Cardiac muscle cell (in vitro differentiated cells and primary cell): Measurements from ENCODE around the gene B4GALT5. TPM values are rescaled to one million over a fixed set of nuclear protein-coding genes. Genes with fewer than 3 reads are reported as not detected.
A peak's percentile ranks its signal among the peaks of the same experiment; 100 is the strongest.
"Not testable (repeated sequence)": the region's sequence is repeated elsewhere in the genome, so short reads cannot be mapped to it uniquely, and the experiment has no call there.

Experiments
- DNase-seq, 2 donors: peaks; one replicate each; pipeline versions ENCODE4 v3.0.0 to v3.0.0-alpha.2; 2010 to 2017; ENCODE audit warnings: low read depth in 1 of 2, low spot score in 1 of 2
- H3K27ac ChIP-seq: fragments of 200-600 bp; sonication (generic); 2 replicates; pipeline ENCODE4 v1.5.1; 2016
- H3K27me3 ChIP-seq: fragments of 200-600 bp; sonication (generic); 2 replicates; pipeline ENCODE4 v1.6.0; 2016; ENCODE audit warnings: control low read depth
- H3K36me3 ChIP-seq: fragments of 200-600 bp; sonication (generic); 2 replicates; pipeline ENCODE4 v1.5.1; 2016; ENCODE audit warnings: control low read depth
- H3K4me1 ChIP-seq: fragments of 200-600 bp; sonication (generic); 2 replicates; pipeline ENCODE4 v1.8.1; 2017; ENCODE audit warnings: low read depth, mild to moderate bottlenecking, mixed run types
- H3K4me3 ChIP-seq: fragments of 200-600 bp; sonication (generic); 2 replicates; pipeline ENCODE4 v1.5.1; 2016; ENCODE audit warnings: mild to moderate bottlenecking
- H3K9me3 ChIP-seq: fragments of 200-600 bp; sonication (generic); 2 replicates; pipeline ENCODE4 v1.5.1; 2017; ENCODE audit warnings: low read depth, mild to moderate bottlenecking, control low read depth
- polyA plus RNA-seq: library from polyadenylated mRNA; unstranded; fragments of >200 nt; fragmentation: Nextera tagmentation; extraction: Ambion mirVana; gene quantifications from 2 replicates; pipeline ENCODE4 v1.2.1, GENCODE V29; 2016
- total RNA-seq: library from RNA; depleted of rRNA; stranded (reverse); fragments of >200 nt; gene quantifications from 2 replicates; pipeline ENCODE4 v1.2.3, GENCODE V29; 2016
- TF ChIP-seq, protein P1 (sequence below): IDR thresholded peaks from 2 replicates; pipeline ENCODE4 v1.5.1; 2012; ENCODE audit warnings: low read depth, mild to moderate bottlenecking, low read length

The B4GALT5 gene, protein sequence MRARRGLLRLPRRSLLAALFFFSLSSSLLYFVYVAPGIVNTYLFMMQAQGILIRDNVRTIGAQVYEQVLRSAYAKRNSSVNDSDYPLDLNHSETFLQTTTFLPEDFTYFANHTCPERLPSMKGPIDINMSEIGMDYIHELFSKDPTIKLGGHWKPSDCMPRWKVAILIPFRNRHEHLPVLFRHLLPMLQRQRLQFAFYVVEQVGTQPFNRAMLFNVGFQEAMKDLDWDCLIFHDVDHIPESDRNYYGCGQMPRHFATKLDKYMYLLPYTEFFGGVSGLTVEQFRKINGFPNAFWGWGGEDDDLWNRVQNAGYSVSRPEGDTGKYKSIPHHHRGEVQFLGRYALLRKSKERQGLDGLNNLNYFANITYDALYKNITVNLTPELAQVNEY
- total RNA-seq = 26.5 and 27.4 TPM in 2 replicates
- 11.5 and 18.0 TPM in 2 replicates for polyA plus RNA-seq

DNA sequence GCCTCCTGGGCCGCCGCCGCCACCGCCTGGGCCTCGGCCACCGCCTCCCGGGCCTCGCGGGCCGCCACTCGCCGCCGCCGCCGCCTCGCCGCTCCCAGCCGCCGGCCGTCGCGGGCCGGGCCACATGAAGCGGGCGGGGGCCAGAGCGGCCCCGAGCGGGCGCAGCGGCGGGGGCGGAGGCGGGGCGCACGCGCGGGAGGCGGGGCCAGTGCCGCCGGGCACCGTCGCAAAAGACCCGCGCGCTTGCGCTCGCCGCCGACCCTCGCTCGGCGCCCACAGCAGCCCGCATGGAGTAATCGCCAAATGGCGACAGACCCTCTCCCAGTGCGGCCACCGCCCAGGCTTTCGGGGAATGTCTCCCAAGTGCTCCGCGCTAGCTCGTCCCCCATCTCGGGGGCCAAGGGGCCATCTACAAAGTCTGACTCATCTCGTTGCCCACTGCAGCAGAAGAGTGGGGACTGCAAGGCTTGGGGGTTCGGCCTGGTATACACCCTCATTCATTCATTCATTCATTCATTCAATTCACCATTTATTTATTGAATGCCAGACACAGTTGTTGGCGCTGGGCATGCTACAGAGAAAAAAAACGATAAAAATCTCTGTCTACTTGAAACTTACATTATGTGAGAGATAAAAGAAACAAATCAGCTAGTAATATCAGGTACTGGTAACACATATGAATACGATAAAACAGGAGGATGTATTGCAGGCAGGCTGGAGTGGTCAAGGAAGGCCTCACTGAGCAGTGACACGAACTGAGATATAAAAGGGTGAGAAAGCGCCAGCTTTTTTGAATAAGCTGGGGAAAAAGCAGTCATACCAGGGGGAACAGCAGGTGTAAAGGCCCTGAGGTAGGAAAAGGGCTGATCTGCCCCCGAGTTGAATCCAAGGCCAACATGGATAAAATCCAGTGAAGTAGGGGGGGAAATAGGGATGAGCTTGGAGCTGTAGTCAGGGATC is at the start of gene B4GALT5:
Gene B4GALT5, minus strand, starts transcription at position 126 of the 960 bp plus-strand sequence. CDS start 188 bp downstream, outside the sequence.
- H3K27me3 ChIP-seq = no peaks in the 10 kb centered on the region
- peak within 1 kb of the TSS; percentile 96 for H3K4me3 ChIP-seq
- H3K36me3 ChIP-seq = no peaks in the 10 kb centered on the region
- peak within 1 kb of the TSS; percentile 97 for H3K27ac ChIP-seq
- DNase-seq = peak; percentile 88 to 94
- H3K9me3 ChIP-seq = no peaks in the 10 kb centered on the region
- TF ChIP-seq, protein P1, sequence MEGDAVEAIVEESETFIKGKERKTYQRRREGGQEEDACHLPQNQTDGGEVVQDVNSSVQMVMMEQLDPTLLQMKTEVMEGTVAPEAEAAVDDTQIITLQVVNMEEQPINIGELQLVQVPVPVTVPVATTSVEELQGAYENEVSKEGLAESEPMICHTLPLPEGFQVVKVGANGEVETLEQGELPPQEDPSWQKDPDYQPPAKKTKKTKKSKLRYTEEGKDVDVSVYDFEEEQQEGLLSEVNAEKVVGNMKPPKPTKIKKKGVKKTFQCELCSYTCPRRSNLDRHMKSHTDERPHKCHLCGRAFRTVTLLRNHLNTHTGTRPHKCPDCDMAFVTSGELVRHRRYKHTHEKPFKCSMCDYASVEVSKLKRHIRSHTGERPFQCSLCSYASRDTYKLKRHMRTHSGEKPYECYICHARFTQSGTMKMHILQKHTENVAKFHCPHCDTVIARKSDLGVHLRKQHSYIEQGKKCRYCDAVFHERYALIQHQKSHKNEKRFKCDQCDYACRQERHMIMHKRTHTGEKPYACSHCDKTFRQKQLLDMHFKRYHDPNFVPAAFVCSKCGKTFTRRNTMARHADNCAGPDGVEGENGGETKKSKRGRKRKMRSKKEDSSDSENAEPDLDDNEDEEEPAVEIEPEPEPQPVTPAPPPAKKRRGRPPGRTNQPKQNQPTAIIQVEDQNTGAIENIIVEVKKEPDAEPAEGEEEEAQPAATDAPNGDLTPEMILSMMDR = no peak
- H3K4me1 ChIP-seq = peaks cover 7% of the 10 kb centered on the region

DNA sequence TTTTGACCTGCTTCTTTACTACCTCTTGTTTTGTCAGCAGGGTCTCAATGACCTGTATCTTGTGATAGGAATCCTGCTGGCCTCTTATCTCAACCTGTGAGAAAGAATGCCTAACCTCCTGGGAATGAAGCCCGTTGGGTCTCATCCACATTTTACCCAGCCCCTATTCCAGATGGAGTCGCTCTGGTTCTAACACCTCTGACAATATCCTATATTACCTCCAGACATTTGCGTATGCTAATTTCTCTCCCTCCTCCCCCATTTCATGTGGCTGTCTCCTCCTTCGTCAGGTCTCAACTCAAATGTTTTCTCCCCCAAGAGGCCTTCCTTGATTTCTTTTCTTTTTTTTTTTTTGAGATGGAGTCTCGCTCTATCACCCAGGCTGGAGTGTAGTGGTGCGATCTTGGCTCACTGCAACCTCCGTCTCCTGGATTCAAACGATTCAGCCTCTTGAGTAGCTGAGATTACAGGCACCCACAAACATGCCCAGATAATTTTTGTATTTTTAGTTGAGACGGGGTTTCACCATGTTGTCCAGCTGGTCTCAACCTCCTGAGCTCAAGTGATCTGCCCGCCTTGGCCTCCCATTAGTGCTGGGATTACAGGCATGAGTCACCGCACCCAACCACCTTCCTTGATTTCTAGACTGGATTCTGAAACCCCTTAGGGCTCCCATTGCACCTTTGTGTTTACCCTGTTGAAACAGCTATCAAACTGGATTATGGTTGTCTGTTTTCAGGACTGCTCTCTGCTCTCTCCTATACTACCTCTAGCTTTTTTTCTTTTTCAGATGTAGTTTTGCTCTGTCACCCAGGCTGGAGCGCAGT is 49.5 kb upstream of the B4GALT5 start:
- TF ChIP-seq, protein P1 = no peak
- no peaks in the 10 kb centered on the region for H3K36me3 ChIP-seq
- peaks cover 16% of the 10 kb centered on the region for H3K4me1 ChIP-seq
- DNase-seq = peak in 1 of 2 donors; percentile 22
- no peaks in the 10 kb centered on the region for H3K27me3 ChIP-seq
- H3K27ac ChIP-seq = peak overlapping the region; percentile 56
- H3K4me3 ChIP-seq = no peak overlapping the region
- H3K9me3 ChIP-seq = no peaks in the 10 kb centered on the region

DNA sequence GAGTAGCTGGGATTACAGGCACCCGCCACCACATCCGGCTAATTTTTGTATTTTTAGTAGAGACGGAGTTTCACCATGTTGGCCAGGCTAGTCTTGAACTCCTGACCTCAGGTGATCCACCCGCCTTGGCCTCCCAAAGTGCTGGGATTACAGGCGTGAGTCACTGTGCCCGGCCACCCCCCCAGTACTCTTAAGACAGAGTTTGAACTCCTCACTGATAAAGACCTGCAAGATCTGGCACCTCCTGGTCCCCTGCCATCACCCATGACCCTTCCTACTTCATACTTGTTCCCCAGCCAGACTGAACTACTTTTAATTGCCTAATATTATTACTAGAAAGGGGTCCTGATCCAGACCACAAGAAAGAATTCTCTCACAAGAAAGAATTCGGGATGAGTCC is 48.2 kb upstream of the B4GALT5 start:
- DNase-seq = peak in 1 of 2 donors; percentile 84
- not testable (repeated sequence) for H3K27ac ChIP-seq, H3K4me3 ChIP-seq, H3K36me3 ChIP-seq, H3K9me3 ChIP-seq, H3K27me3 ChIP-seq
- H3K4me1 ChIP-seq = peaks cover 16% of the 10 kb centered on the region

DNA sequence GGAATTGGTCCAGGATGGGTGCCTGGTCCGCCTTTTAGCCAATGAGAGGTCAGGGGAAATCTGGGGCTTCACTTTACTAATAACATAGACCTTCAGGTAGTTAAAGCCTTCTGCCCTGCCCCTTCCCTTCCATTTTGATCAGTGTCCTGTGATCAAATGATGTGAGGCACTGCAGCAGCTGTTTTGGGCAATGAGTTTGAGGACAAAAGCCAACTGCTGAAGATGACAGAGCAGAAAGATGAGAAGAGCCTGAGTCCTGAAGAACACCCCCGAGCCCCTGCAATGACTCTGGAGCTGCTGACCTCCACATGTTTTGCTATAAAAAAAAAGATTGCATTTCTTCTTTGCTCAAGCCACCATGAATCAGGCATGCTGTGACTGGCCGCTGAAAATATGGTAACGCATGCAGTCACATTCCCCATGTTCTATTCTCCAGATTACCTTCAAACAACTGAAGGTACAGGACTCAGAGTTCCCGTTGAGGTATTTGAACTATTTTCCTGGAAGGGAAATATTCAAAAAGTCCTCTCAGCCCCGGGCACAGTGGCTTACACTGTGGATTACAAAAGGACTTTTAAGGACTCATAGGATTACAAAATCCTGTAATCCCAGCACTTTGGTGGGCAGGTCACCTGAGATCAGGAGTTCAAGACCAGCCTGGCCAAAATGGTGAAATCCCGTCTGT is 45.7 kb upstream of the B4GALT5 start:
- TF ChIP-seq, protein P1 = no peak
- no peaks in the 10 kb centered on the region for H3K36me3 ChIP-seq
- DNase-seq = no peak
- no peak overlapping the region for H3K27ac ChIP-seq
- H3K27me3 ChIP-seq = no peaks in the 10 kb centered on the region
- peaks cover 9% of the 10 kb centered on the region for H3K4me1 ChIP-seq
- H3K9me3 ChIP-seq = no peaks in the 10 kb centered on the region
- no peak overlapping the region for H3K4me3 ChIP-seq

DNA sequence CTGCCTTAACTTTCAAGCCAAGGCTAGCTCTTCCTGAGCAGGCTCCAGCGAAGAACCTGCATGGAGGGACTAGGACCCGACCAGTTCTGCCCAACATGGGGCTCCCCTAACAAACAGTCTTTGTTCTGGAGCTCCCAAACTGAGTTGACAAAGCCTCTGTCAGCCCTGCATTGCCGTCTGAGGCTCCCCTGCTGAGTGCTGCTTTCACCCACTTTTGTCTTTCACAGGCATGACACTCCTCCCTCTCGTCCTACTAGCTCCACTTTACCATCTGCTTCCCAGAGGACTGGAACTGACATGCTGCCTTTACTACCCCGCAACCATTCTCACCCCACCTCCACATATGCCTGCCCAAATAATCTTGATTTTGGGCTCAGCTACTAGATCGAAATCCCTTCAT is 45.1 kb upstream of the B4GALT5 start:
- no peak overlapping the region for H3K27ac ChIP-seq
- H3K27me3 ChIP-seq = no peaks in the 10 kb centered on the region
- H3K4me3 ChIP-seq = no peak overlapping the region
- peaks cover 9% of the 10 kb centered on the region for H3K4me1 ChIP-seq
- no peaks in the 10 kb centered on the region for H3K36me3 ChIP-seq
- TF ChIP-seq, protein P1 = no peak
- H3K9me3 ChIP-seq = no peaks in the 10 kb centered on the region
- DNase-seq = no peak
